A673 (cell line): ENCODE measurements around the gene RPS6KA2.
"Not testable (repeated sequence)": the region's sequence is repeated elsewhere in the genome, so short reads cannot be mapped to it uniquely, and the experiment has no call there.

ENCODE experiments used
- CTCF ChIP-seq: fragments of 300-800, 200-600 bp; sonication (generic); conservative IDR thresholded peaks from 2 replicates; pipeline ENCODE4 v1.5.1; 2017; ENCODE audit warnings: low read depth, mild to moderate bottlenecking, antibody characterized with exemption, low read length, moderate library complexity, mixed read lengths
- EZH2 ChIP-seq: fragments of 200-600 bp; sonication (generic); IDR thresholded peaks from 2 replicates; pipeline ENCODE4 v1.6.1; 2017; ENCODE audit warnings: borderline replicate concordance, low read depth, mild to moderate bottlenecking, mixed read lengths, antibody characterized with exemption, low read length; ENCODE audit not compliant: poor library complexity, severe bottlenecking

- TF ChIP-seq CTCF, EZH2: not testable (repeated sequence)
Observed at GRCh38 chr6:166539011-166539385, 88.1 kb downstream of the RPS6KA2 start.
